ENCODE data around the gene BCL2L12.
"Not testable (repeated sequence)": the region's sequence is repeated elsewhere in the genome, so short reads cannot be mapped to it uniquely, and the experiment has no call there.

BCL2L12 gene

GRCh38 chr19:49704888-49705642 lies 39.3 kb downstream of the BCL2L12 start:
- no peak for DNase-seq (ENCODE audit: low read depth in 1 of 2, low spot score in 1 of 2)

GRCh38 chr19:49705919-49706318 lies 40.2 kb downstream of the BCL2L12 start:
- no peak for DNase-seq (ENCODE audit: low read depth in 1 of 2, low spot score in 1 of 2)

- DNase-seq (ENCODE audit: low read depth in 1 of 2, low spot score in 1 of 2) = no peak
Measured at GRCh38 chr19:49710372-49710951, 44.7 kb downstream of the BCL2L12 start.

GRCh38 chr19:49712397-49712859 lies 46.7 kb downstream of the BCL2L12 start:
- DNase-seq (ENCODE audit: low read depth in 1 of 2, low spot score in 1 of 2) = no peak

- DNase-seq (ENCODE audit: low read depth in 1 of 2, low spot score in 1 of 2) = no peak
Measured at GRCh38 chr19:49713236-49713845, 47.6 kb downstream of the BCL2L12 start.

- DNase-seq (ENCODE audit: low read depth in 1 of 2, low spot score in 1 of 2) = no peak
Measured at GRCh38 chr19:49716154-49716553, 50.4 kb downstream of the BCL2L12 start.

- no peak for DNase-seq (ENCODE audit: low read depth in 1 of 2, low spot score in 1 of 2)
Measured at GRCh38 chr19:49718511-49718910, 52.8 kb downstream of the BCL2L12 start.

GRCh38 chr19:49718991-49719390 lies 53.3 kb downstream of the BCL2L12 start:
- DNase-seq (ENCODE audit: low read depth in 1 of 2, low spot score in 1 of 2) = no peak

- not testable (repeated sequence) for DNase-seq (ENCODE audit: low read depth in 1 of 2, low spot score in 1 of 2)
Measured at GRCh38 chr19:49719420-49719819, 53.7 kb downstream of the BCL2L12 start.
